Pancreas (tissue), 10 donors: ENCODE data around the gene TRPT1. TPM values are rescaled to one million over a fixed set of nuclear protein-coding genes. Genes with fewer than 3 reads are reported as not detected.

Source experiments
- ATAC-seq, 4 donors: fragments of 200-7000 bp; cut with Tn5 transposase; one replicate each; pipeline versions ENCODE4 v1.8.0 to v1.9.1; 2020; ENCODE audit warnings: mild to moderate bottlenecking in 4 of 4, moderate library complexity in 4 of 4
- DNase-seq, 6 donors: peaks; one replicate each; pipeline ENCODE4 v3.0.0-alpha.2; 2020
- FAIRE-seq: peaks from 2 replicates; lab custom pipeline; 2012; peaks lifted over from hg19 to GRCh38; lab: Jason Lieb, UNC
- H3K27ac ChIP-seq, 4 donors: fragments of 200-600 bp; sonication (generic); 1 replicate in 3 of 4; 2 replicates in 1 of 4; pipeline versions ENCODE4 v1.5.0 to v1.8.0; 2020
- H3K27me3 ChIP-seq, 4 donors: fragments of 200-600 bp; one replicate each; pipeline ENCODE4 v1.8.0; 2021
- H3K36me3 ChIP-seq, 3 donors: fragments of 200-600 bp; sonication (generic) in 1 of 3; one replicate each; pipeline versions ENCODE4 v1.5.0 to v1.8.0; 2020 to 2021
- H3K4me1 ChIP-seq, 3 donors: fragments of 200-600 bp; one replicate each; pipeline ENCODE4 v1.8.0; 2021
- H3K4me3 ChIP-seq, 4 donors: fragments of 200-600 bp; sonication (generic) in 2 of 4; one replicate each; pipeline versions ENCODE4 v1.5.0 to v1.8.0; 2020 to 2021
- H3K9me3 ChIP-seq, 4 donors: fragments of 200-600 bp; one replicate each; pipeline ENCODE4 v1.8.0; 2021
- WGBS, 2 donors: extraction: QIAGEN DNeasy Blood & Tissue Kit; methylation state at CpG; one replicate each; pipeline ENCODE4 v1.1.7; 2013; 5-methylcytosine and 5-hydroxymethylcytosine counted together
- intact Hi-C, 3 donors: fragments of 100-400 bp; cut with DNase I; formaldehyde crosslinking; loops; one replicate each; pipeline versions ENCODE4 v1.11.1 to v1.14.2; 2022
- polyA plus RNA-seq, 2 donors: library from polyadenylated mRNA; stranded (reverse); fragments of 200-250 nt; gene quantifications; one replicate each; pipeline ENCODE4 v1.2.3, GENCODE V29; 2013
- total RNA-seq, 6 donors: library from RNA; stranded (reverse); fragmentation: NEBNext Ultra II Directional in 4 of 6; extraction: Animal tissue kit (Norgen Biotek cat#: 25700) in 4 of 6; gene quantifications; one replicate each; pipeline versions ENCODE4 v1.2.1 to v1.2.4, GENCODE V29; 2021 to 2023
- TF ChIP-seq, protein P1 (sequence below), 4 donors: fragments of 200-600 bp; sonication (generic) in 3 of 4; IDR thresholded peaks; one replicate each; pipeline versions ENCODE4 v1.5.0 to v1.8.0; 2021; ENCODE audit warnings: antibody characterized with exemption in 4 of 4
- donor health status: healthy with polysubstance abuse.
- donor health status: DM: no; HTN: no; CAD: no; lungs with moderate emphysema.
- donor health status: DM: no; HTN: no; CAD: no.
- donor health status: control.
- donor health status: control.
- donor health status: Bipolar disorder and iron deficiency.
- donor health status: DM: yes; HTN: yes; CAD: no.
- donor health status: DM: no; HTN: no; CAD: no.
- donor health status: DM: no; HTN: no; CAD: no.
- donor health status: DM: yes; HTN: yes; CAD: no.

The TRPT1 gene
- total and polyA plus RNA-seq, 8 donors: 18.6 to 78.7 (median 28.1) TPM

DNA sequence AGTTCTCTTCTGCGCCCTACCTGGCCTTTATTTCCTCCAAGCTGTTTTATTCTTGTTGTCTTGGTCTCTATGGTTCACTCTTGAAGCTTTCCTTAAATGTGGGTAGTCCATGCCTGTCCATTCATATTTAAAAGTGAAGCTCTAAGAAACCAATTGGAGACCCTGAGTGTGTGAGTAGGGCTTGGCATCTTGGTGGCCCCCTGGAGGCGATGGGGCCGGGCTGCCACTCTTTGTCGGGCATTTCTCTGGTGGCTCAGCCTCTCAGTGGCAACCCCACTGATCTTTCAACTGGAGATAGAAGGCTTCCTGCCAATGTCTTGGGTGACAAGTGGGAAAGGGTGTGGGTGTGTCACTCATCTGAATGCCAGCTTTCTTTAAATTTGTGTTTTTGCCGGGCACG lies 9.1 kb downstream of the TRPT1 start:
- peak in 1 of 6 donors; percentile 24 for DNase-seq
- 91% methylated on average over 6 of the region's 6 CpGs for WGBS, 2 donors
- no peaks in the 10 kb centered on the region for H3K27me3 ChIP-seq
- H3K4me1 ChIP-seq: peaks cover 10 to 16% (median 14%) of the 10 kb centered on the region in 3 donors
- TF ChIP-seq, protein P1, sequence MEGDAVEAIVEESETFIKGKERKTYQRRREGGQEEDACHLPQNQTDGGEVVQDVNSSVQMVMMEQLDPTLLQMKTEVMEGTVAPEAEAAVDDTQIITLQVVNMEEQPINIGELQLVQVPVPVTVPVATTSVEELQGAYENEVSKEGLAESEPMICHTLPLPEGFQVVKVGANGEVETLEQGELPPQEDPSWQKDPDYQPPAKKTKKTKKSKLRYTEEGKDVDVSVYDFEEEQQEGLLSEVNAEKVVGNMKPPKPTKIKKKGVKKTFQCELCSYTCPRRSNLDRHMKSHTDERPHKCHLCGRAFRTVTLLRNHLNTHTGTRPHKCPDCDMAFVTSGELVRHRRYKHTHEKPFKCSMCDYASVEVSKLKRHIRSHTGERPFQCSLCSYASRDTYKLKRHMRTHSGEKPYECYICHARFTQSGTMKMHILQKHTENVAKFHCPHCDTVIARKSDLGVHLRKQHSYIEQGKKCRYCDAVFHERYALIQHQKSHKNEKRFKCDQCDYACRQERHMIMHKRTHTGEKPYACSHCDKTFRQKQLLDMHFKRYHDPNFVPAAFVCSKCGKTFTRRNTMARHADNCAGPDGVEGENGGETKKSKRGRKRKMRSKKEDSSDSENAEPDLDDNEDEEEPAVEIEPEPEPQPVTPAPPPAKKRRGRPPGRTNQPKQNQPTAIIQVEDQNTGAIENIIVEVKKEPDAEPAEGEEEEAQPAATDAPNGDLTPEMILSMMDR (IDR thresholded peaks at IDR 0.05): no peak
- no peaks in the 10 kb centered on the region for H3K9me3 ChIP-seq
- H3K4me3 ChIP-seq: no peak overlapping the region
- no peak for FAIRE-seq
- intact Hi-C loops: no loop called here
- H3K27ac ChIP-seq: no peak overlapping the region
- no peak for ATAC-seq
- H3K36me3 ChIP-seq: no peaks in the 10 kb centered on the region

DNA sequence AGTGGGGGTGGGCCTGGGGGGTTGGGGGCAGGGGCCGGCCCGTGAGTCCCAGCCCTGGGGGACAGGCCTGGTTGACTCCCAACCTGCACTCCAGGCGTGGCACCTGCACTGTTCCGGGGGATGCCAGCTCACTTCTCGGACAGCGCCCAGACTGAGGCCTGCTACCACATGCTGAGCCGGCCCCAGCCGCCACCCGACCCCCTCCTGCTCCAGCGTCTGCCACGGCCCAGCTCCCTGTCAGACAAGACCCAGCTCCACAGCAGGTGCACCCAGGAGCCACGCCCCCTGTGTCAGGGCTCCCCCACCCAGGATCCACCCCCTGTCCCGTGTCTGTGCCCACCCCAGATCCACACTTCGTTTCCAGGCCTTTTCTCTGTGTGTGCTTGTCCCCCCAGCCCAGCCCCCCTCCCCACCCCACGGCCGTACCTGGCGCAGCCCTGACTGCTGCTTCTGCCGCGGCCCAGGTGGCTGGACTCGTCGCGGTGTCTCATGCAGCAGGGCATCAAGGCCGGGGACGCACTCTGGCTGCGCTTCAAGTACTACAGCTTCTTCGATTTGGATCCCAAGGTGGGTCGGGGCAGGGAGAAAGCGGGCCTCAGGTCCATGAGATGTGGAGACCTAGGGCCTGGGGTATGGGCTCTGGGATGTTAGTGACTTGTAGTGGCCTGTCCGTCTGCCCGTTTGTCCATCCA lies 14.7 kb downstream of the TRPT1 start:
- TF ChIP-seq, protein P1 (IDR thresholded peaks at IDR 0.05): no peak
- no peak overlapping the region for H3K4me3 ChIP-seq
- no peak for FAIRE-seq
- no peaks in the 10 kb centered on the region for H3K27me3 ChIP-seq
- H3K4me1 ChIP-seq: no peaks in the 10 kb centered on the region
- no peaks in the 10 kb centered on the region for H3K9me3 ChIP-seq
- no peaks in the 10 kb centered on the region for H3K36me3 ChIP-seq
- intact Hi-C loops: no loop called here
- DNase-seq: peak in 2 of 6 donors; percentile 37 to 75
- WGBS, 2 donors: 87 to 89% methylated on average over 29 to 30 of the region's 30 CpGs
- H3K27ac ChIP-seq: no peak overlapping the region
- no peak for ATAC-seq

DNA sequence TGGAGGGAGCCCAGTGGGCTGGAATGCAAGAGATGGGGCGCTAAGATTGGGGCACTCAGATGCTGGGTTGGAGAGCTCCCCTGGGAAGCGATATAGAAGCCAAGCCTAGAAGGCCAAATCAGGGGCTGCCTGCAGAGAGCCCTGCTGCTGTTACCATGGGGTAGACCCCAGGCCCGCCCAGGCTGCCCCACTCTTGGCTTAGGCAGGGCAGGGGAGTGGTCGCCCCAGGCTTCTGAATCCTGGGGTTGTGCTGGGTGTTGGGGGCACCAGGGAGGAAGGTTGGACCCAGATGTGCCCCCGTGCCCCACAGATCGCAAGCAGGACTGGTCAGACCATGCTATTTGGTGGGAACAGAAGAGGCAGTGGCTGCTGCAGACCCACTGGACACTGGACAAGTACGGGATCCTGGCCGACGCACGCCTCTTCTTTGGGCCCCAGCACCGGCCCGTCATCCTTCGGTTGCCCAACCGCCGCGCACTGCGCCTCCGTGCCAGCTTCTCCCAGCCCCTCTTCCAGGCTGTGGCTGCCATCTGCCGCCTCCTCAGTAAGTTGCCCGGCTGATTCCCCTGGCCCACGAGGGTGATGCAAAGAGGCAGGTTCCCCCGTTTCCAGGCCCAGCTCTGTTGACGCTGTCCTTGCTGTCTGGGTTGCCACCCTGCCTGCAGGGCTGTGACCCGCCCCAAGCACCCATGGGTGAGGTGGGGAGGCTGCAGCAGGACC lies 15.5 kb downstream of the TRPT1 start:
- H3K36me3 ChIP-seq: no peaks in the 10 kb centered on the region
- ATAC-seq: no peak
- WGBS, 2 donors: 94% methylated on average over 21 to 24 of the region's 24 CpGs

DNA sequence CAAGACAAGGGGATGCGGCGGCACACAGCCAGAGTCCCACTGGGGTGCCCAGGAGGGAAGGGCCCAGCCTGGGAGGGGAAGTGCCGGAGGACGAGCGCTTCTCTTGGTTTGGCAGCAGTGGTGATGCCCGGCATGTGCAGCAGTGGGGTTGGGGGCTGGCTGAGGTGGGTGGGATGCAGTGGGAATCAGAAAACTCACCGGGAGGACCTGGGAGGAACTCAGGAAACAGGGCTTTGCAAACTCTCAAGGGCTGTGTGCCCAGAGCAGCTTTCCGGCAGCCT lies 16.5 kb downstream of the TRPT1 start:
- FAIRE-seq (no peak), ATAC-seq (no peak), DNase-seq (peak in 1 of 6 donors; percentile 20)
- no peak overlapping the region for H3K27ac ChIP-seq
- intact Hi-C loops: loop anchor here in 2 of 3 donors (5.0 to 10.0 kb wide), 3 partner anchors 53 to 85 kb away; partner anchors contain the start of gene KCNK4 (in 2 of the 2)
- H3K4me1 ChIP-seq: no peaks in the 10 kb centered on the region
- TF ChIP-seq, protein P1 (IDR thresholded peaks at IDR 0.05): no peak
- no peaks in the 10 kb centered on the region for H3K9me3 ChIP-seq
- H3K36me3 ChIP-seq: no peaks in the 10 kb centered on the region
- H3K4me3 ChIP-seq: no peak overlapping the region
- WGBS, 2 donors: 94 to 97% methylated on average over 6 to 8 of the region's 8 CpGs
- no peaks in the 10 kb centered on the region for H3K27me3 ChIP-seq

More for the DNA sequence above, 15.5 kb downstream of the TRPT1 start:
- no peaks in the 10 kb centered on the region for H3K27me3 ChIP-seq
- FAIRE-seq (no peak), DNase-seq (peak in 2 of 6 donors; percentile 16 to 66)
- intact Hi-C loops: no loop called here
- H3K27ac ChIP-seq: no peak overlapping the region
- TF ChIP-seq, protein P1 (IDR thresholded peaks at IDR 0.05): no peak
- H3K4me1 ChIP-seq: no peaks in the 10 kb centered on the region
- H3K4me3 ChIP-seq: no peak overlapping the region
- H3K9me3 ChIP-seq: no peaks in the 10 kb centered on the region
